Measurements from ENCODE around the gene TMEM72. TPM values are rescaled to one million over a fixed set of nuclear protein-coding genes. Genes with fewer than 3 reads are reported as not detected.

The TMEM72 gene
- total RNA-seq, 3 donors from 2014 or later: not detected

GRCh38 chr10:44983066-44983894, 72.1 kb downstream of the TMEM72 start:
- H3K4me3 Mint-ChIP-seq: no peak overlapping the region
- no peaks in the 10 kb centered on the region for H3K9me3 Mint-ChIP-seq

DNA sequence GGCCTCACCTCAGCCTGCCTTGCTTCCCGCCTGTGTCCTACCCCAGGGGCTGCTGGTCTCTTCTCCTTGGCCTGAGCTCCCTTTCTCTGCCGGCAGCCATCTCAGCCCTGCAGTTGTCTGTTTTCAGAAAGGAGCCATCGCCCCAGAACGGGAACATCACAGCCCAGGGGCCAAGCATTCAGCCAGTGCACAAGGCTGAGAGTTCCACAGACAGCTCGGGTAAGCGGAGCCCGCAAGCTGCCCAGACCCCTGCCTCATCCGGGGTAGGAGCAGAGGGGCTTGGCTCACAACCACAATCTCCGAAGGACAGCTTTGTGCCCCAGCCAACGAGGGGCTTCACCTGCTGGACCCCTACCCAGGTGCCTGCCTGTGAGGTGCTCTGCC, 72.8 kb downstream of the TMEM72 start:
- no peaks in the 10 kb centered on the region for H3K9me3 Mint-ChIP-seq
- no peaks in the 10 kb centered on the region for H3K36me3 Mint-ChIP-seq (ENCODE audit: insufficient read depth)
- no peaks in the 10 kb centered on the region for H3K4me1 Mint-ChIP-seq (ENCODE audit: low read depth)
- no peak overlapping the region for H3K4me3 Mint-ChIP-seq
- ATAC-seq (no peak), DNase-seq (no peak)
- H3K27me3 Mint-ChIP-seq (ENCODE audit: low read depth): peaks cover 2% of the 10 kb centered on the region

More at GRCh38 chr10:44983066-44983894, 72.1 kb downstream of the TMEM72 start:
- DNase-seq (no peak), ATAC-seq (no peak)
- Mint-ChIP-seq H3K36me3 (ENCODE audit: insufficient read depth) (no peaks in the 10 kb centered on the region), H3K4me1 (ENCODE audit: low read depth) (peaks cover 2% of the 10 kb centered on the region), H3K27me3 (ENCODE audit: low read depth) (no peaks in the 10 kb centered on the region)

DNA sequence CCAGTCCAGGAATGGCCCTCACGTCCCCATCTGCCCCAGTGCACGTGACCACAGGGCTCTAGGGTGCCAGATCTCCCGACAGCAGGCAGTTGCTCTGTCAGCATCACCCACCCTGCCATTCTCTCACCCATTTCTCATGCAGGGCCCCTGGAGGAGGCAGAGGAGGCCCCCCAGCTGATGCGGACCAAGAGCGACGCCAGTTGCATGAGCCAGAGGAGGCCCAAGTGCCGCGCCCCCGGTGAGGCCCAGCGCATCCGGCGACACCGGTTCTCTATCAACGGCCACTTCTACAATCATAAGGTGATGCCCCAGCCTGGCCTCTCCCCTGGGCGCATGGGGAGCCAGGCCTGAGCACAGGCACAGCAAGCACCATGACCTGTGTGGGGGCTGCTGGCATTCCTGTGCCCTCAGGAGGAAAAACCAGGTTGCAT, 73.5 kb downstream of the TMEM72 start:
- Mint-ChIP-seq H3K4me3 (no peak overlapping the region), H3K4me1 (ENCODE audit: low read depth) (no peaks in the 10 kb centered on the region), H3K36me3 (ENCODE audit: insufficient read depth) (no peaks in the 10 kb centered on the region), H3K9me3 (no peaks in the 10 kb centered on the region), H3K27me3 (ENCODE audit: low read depth) (peaks cover 5% of the 10 kb centered on the region)
- DNase-seq: no peak
- ATAC-seq: no peak

- no peak for DNase-seq
- Mint-ChIP-seq H3K9me3 (no peaks in the 10 kb centered on the region), H3K4me1 (ENCODE audit: low read depth) (no peaks in the 10 kb centered on the region), H3K4me3 (no peak overlapping the region), H3K36me3 (ENCODE audit: insufficient read depth) (no peaks in the 10 kb centered on the region), H3K27me3 (ENCODE audit: low read depth) (peaks cover 6% of the 10 kb centered on the region)
- ATAC-seq: no peak
Measured at GRCh38 chr10:44985175-44985681, 74.1 kb downstream of the TMEM72 start.

- DNase-seq (no peak), ATAC-seq (no peak)
- peaks cover 7% of the 10 kb centered on the region for H3K27me3 Mint-ChIP-seq (ENCODE audit: low read depth)
- H3K4me1 Mint-ChIP-seq (ENCODE audit: low read depth): no peaks in the 10 kb centered on the region
- H3K36me3 Mint-ChIP-seq (ENCODE audit: insufficient read depth): no peaks in the 10 kb centered on the region
- no peaks in the 10 kb centered on the region for H3K9me3 Mint-ChIP-seq
- H3K4me3 Mint-ChIP-seq: no peak overlapping the region
Measured at GRCh38 chr10:44986179-44986578, 75.0 kb downstream of the TMEM72 start.

Other genes with a start within 250 kb of the TMEM72 start
- gene RASSF4, start 48.5 kb downstream of the TMEM72 start, total RNA-seq: under 1 TPM; 0.28 to 0.61 (median 0.33) TPM
- under 1 TPM; 0.20 to 0.24 (median 0.22) TPM for gene DEPP1, start 67.5 kb downstream of the TMEM72 start, total RNA-seq
- gene ZNF22, start 89.6 kb downstream of the TMEM72 start, total RNA-seq: 10 to 100 TPM; 16.4 to 22.9 (median 22.7) TPM

Measured in activated T-cell treated with anti-CD3 and anti-CD28 coated beads, Interleukin-2, amount 50 U/mL, for 4 hours (primary cell).